HepG2 (cell line): Measurements from ENCODE around the gene GPR137. TPM values are rescaled to one million over a fixed set of nuclear protein-coding genes. Genes with fewer than 3 reads are reported as not detected.

Experiments used
- CENPX ChIP-seq: sonication (generic); formaldehyde crosslinking; IDR thresholded peaks from 2 replicates; pipeline ENCODE4 v1.9.0; 2021; ENCODE audit warnings: mild to moderate bottlenecking, missing genetic modification reagents, moderate library complexity
- FOSL1 ChIP-seq: sonication (generic); formaldehyde crosslinking; IDR thresholded peaks from 2 replicates; pipeline ENCODE4 v1.9.0; 2021; ENCODE audit warnings: missing genetic modification reagents, borderline replicate concordance
- GABPB1 ChIP-seq: IDR thresholded peaks from 2 replicates; pipeline ENCODE4 v1.6.1; 2016; ENCODE audit warnings: mild to moderate bottlenecking, missing genetic modification reagents, moderate library complexity, missing compliant biosample characterization
- KAT7 ChIP-seq: IDR thresholded peaks from 2 replicates; pipeline ENCODE4 v1.6.1; 2018; ENCODE audit warnings: borderline replicate concordance, missing compliant biosample characterization
- MBNL3 ChIP-seq: fragments of 250-450 bp; sonication (Bioruptor Pico); conservative IDR thresholded peaks from 2 replicates; pipeline ENCODE4 v1.8.0; 2022; ENCODE audit warnings: mild to moderate bottlenecking, inconsistent platforms
- MED1 ChIP-seq: sonication (generic); formaldehyde crosslinking; IDR thresholded peaks from 2 replicates; pipeline ENCODE4 v1.4.0; 2020; ENCODE audit warnings: missing genetic modification reagents
- MIER2 ChIP-seq: IDR thresholded peaks from 2 replicates; pipeline ENCODE4 v1.6.1; 2016; ENCODE audit warnings: missing biosample characterization, missing genetic modification reagents
- MXI1 ChIP-seq: IDR thresholded peaks from 3 replicates; pipeline ENCODE4 v1.6.1; 2012; ENCODE audit warnings: low read depth, low read length, inconsistent platforms, borderline replicate concordance
- ONECUT2 ChIP-seq: sonication (generic); formaldehyde crosslinking; IDR thresholded peaks from 2 replicates; pipeline ENCODE4 v1.4.0; 2020; ENCODE audit warnings: missing genetic modification reagents
- TOE1 ChIP-seq: sonication (generic); formaldehyde crosslinking; IDR thresholded peaks from 2 replicates; pipeline ENCODE4 v1.4.0; 2020; ENCODE audit warnings: mild to moderate bottlenecking, missing genetic modification reagents
- ZFY ChIP-seq: sonication (generic); formaldehyde crosslinking; IDR thresholded peaks from 2 replicates; pipeline ENCODE4 v1.4.0; 2020; ENCODE audit warnings: missing genetic modification reagents
- ZKSCAN5 ChIP-seq: sonication (generic); formaldehyde crosslinking; IDR thresholded peaks from 2 replicates; pipeline ENCODE4 v1.5.1; 2020; ENCODE audit warnings: mild to moderate bottlenecking, missing genetic modification reagents
- ZNF234 ChIP-seq: sonication (generic); formaldehyde crosslinking; conservative IDR thresholded peaks from 2 replicates; pipeline ENCODE4 v1.5.1; 2020; ENCODE audit warnings: mild to moderate bottlenecking, missing genetic modification reagents
- ZNF264 ChIP-seq: sonication (generic); formaldehyde crosslinking; IDR thresholded peaks from 2 replicates; pipeline ENCODE4 v1.4.0; 2020; ENCODE audit warnings: missing genetic modification reagents
- ZNF34 ChIP-seq: sonication (generic); formaldehyde crosslinking; IDR thresholded peaks from 2 replicates; pipeline ENCODE4 v1.4.0; 2020; ENCODE audit warnings: mild to moderate bottlenecking, missing genetic modification reagents, borderline replicate concordance
- ZNF572 ChIP-seq: sonication (generic); formaldehyde crosslinking; IDR thresholded peaks from 2 replicates; pipeline ENCODE4 v1.5.1; 2020; ENCODE audit warnings: mild to moderate bottlenecking, missing genetic modification reagents
- ZNF615 ChIP-seq: sonication (generic); formaldehyde crosslinking; IDR thresholded peaks from 2 replicates; pipeline ENCODE4 v1.5.0; 2020; ENCODE audit warnings: mild to moderate bottlenecking, missing genetic modification reagents, borderline replicate concordance
- ZNF703 ChIP-seq: sonication (generic); formaldehyde crosslinking; IDR thresholded peaks from 2 replicates; pipeline ENCODE4 v1.5.1; 2020; ENCODE audit warnings: missing genetic modification reagents, mild to moderate bottlenecking, moderate library complexity, borderline replicate concordance
- ZNF891 ChIP-seq: sonication (generic); formaldehyde crosslinking; IDR thresholded peaks from 2 replicates; pipeline ENCODE4 v1.5.0; 2020; ENCODE audit warnings: mild to moderate bottlenecking, missing genetic modification reagents
- ZSCAN22 ChIP-seq: sonication (generic); formaldehyde crosslinking; IDR thresholded peaks from 2 replicates; pipeline ENCODE4 v1.4.0; 2020; ENCODE audit warnings: mild to moderate bottlenecking, missing genetic modification reagents
- polyA plus RNA-seq, 8 experiments: library from polyadenylated mRNA; depleted of rRNA in 3 of 8; stranded (reverse) in 7 of 8; unstranded in 1 of 8; fragments of >200 nt; fragmentation: Illumina TruSeq in 4 of 8; extraction: Trizol in 4 of 8; gene quantifications; 2 replicates each; pipeline versions ENCODE4 v1.2.1 to v1.2.3, GENCODE V29; 2011 to 2016; ENCODE audit warnings: low read depth in 4 of 8, missing spikeins in 1 of 8, mixed read lengths in 1 of 8; ENCODE audit not compliant: insufficient read depth in 1 of 8
- total RNA-seq, 5 experiments: library from RNA; depleted of rRNA; stranded (reverse); fragments of >200 nt; fragmentation: Illumina TruSeq; extraction: Trizol; gene quantifications; 2 replicates each; pipeline ENCODE4 v1.2.3, GENCODE V29; 2016; ENCODE audit warnings: low read depth in 1 of 5
- TF ChIP-seq, protein P1 (sequence below): fragments of 450-650 bp; IDR thresholded peaks from 2 replicates; pipeline ENCODE4 v1.6.1; 2017
- TF ChIP-seq, protein P2 (sequence below): sonication (generic); formaldehyde crosslinking; IDR thresholded peaks from 2 replicates; pipeline ENCODE4 v1.8.0; 2022; ENCODE audit warnings: mild to moderate bottlenecking, missing genetic modification reagents, moderate library complexity
- TF ChIP-seq, protein P3 (sequence below): sonication (generic); formaldehyde crosslinking; IDR thresholded peaks from 2 replicates; pipeline ENCODE4 v1.8.1; 2023; ENCODE audit warnings: missing genetic modification reagents, mild to moderate bottlenecking, borderline replicate concordance
- TF ChIP-seq, protein P4 (sequence below): IDR thresholded peaks from 2 replicates; pipeline ENCODE4 v1.6.1; 2016; ENCODE audit warnings: missing genetic modification reagents, missing compliant biosample characterization

Gene GPR137
- total and polyA plus RNA-seq, 2 of the 13 experiments (the other 11 are each of a cell fraction or from before 2014, with no cell fraction given) = 8.5 to 13.2 TPM

DNA sequence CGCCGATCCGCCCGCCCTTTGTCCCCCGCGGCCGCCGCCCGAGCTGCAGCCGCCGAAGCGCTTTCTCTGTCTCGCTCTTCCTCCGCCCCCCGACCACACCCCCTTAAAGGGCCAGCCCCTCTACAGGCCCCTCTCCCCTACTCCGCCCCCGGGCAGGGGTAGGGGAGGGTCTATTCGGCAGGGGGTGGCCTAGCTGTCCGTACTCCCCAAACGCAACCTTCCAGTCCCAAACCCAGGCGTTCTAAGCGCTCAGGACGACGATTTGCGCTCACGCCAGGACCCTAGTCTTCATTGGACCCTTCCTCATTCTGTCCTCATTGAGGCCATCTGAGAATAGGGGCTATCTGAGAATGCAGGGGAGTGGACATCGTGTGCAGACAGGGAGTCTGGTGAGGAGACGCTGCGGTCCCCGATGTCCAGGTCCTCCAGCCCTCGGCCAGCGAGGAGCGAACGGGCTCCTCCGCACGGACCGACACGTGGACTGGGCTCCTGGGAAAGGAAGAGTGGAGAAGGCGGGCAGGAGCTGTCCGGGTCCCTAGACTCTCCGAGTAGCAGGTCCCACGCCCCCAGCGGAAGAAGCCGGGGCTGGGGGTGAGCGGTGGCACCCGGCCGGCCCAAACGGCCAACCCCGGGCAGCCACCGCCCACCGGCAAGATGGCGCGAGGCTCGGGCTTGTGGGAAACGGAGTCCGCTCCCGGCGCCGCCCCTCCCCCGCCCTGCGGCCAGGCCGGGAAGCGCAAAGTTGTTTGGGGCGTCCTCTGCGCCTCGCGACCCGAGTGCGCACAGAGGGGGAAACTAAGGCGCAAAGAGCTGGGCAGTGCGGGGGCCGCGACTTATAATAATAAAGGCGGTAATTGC, 38.5 kb upstream of the GPR137 start, which contains the start of gene PPP1R14B (continued):
- TF ChIP-seq ZNF572 (CRISPR knock-in tag) (peak; percentile 83; the same call in 1 of the 2 replicates), CENPX (CRISPR knock-in tag) (no peak), ZNF703 (CRISPR knock-in tag) (no peak), ONECUT2 (CRISPR knock-in tag) (no peak), ZFY (CRISPR knock-in tag) (peak; percentile 77), MBNL3 (no peak), ZNF615 (CRISPR knock-in tag) (no peak), ZNF234 (CRISPR knock-in tag) (no peak), ZNF34 (CRISPR knock-in tag) (peak; percentile 43; the same call in 1 of the 2 replicates), MXI1 (peak; percentile 75; the same call in 1 of the 3 replicates), FOSL1 (no peak), GABPB1 (CRISPR knock-in tag) (peak; percentile 91), MED1 (CRISPR knock-in tag) (no peak; the same call in 1 of the 2 replicates), ZKSCAN5 (CRISPR knock-in tag) (no peak), ZSCAN22 (no peak), TOE1 (CRISPR knock-in tag) (no peak), ZNF891 (CRISPR knock-in tag) (no peak), MIER2 (CRISPR knock-in tag) (no peak), KAT7 (no peak; the same call in 1 of the 2 replicates), ZNF264 (CRISPR knock-in tag) (no peak)
- TF ChIP-seq, protein P1, sequence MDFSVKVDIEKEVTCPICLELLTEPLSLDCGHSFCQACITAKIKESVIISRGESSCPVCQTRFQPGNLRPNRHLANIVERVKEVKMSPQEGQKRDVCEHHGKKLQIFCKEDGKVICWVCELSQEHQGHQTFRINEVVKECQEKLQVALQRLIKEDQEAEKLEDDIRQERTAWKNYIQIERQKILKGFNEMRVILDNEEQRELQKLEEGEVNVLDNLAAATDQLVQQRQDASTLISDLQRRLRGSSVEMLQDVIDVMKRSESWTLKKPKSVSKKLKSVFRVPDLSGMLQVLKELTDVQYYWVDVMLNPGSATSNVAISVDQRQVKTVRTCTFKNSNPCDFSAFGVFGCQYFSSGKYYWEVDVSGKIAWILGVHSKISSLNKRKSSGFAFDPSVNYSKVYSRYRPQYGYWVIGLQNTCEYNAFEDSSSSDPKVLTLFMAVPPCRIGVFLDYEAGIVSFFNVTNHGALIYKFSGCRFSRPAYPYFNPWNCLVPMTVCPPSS = no peak
- TF ChIP-seq, protein P2, sequence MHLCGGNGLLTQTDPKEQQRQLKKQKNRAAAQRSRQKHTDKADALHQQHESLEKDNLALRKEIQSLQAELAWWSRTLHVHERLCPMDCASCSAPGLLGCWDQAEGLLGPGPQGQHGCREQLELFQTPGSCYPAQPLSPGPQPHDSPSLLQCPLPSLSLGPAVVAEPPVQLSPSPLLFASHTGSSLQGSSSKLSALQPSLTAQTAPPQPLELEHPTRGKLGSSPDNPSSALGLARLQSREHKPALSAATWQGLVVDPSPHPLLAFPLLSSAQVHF = no peak
- TF ChIP-seq, protein P3, sequence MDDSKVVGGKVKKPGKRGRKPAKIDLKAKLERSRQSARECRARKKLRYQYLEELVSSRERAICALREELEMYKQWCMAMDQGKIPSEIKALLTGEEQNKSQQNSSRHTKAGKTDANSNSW (CRISPR knock-in tag) = no peak
- TF ChIP-seq, protein P4, sequence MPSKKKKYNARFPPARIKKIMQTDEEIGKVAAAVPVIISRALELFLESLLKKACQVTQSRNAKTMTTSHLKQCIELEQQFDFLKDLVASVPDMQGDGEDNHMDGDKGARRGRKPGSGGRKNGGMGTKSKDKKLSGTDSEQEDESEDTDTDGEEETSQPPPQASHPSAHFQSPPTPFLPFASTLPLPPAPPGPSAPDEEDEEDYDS (CRISPR knock-in tag) = peak; percentile 11; the same call in 1 of the 2 replicates
